Measurements from ENCODE around the gene B4GALNT3. TPM values are rescaled to one million over a fixed set of nuclear protein-coding genes. Genes with fewer than 3 reads are reported as not detected.
A peak's percentile ranks its signal among the peaks of the same experiment; 100 is the strongest.

B4GALNT3 gene
- polyA plus RNA-seq, 2 donors, result 8.1 to 8.9 TPM

DNA sequence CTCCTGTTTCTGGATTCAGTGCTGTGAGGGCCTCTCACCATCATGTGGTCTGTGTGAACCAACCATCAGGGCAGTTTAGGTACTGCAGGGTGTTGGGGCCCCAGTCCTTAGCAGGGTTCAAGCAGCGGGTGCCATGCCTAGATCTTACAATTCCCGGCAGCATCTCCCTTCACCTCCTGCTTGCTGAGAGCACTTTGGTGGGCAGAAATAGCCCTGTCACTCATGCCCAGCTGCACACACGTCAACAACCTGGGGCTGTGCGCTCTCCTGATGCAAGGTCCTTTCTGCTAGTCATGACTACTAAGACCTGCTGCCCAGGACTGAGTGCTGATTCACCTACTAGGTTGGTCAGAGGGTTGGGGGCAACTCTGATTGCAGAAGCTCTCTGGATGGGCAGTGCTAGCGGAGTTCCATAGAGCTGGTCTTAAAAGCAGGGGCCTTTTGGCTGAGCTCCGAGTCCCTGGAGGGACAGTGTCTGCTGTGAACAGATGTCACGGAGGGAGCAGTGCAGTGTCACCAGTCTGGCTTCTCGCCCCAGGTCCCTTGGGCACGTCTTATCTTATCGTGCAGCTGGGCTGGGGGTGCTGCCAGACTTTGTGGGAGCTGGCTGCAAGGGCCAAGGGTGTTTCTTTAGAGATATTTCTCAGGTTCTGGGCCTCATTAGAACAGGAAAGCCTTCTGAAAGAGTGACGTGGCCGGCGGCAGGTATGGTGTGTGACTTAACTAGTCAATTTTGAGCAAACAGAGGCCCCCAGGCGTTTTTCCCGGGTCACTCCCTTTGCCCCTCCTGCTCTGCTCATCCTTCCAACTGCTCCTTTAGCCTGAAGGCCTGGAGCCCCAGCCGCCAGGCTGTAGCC is 131.7 kb downstream of the B4GALNT3 start:
- Histone ChIP-seq H3K4me3 (ENCODE audit: low read depth in 1 of 2, low read length in 2 of 2) (no peak overlapping the region), H3K4me1 (ENCODE audit: control insufficient read depth in 2 of 2, insufficient read depth in 2 of 2, low read length in 1 of 2) (peaks cover 2 to 20% of the 10 kb centered on the region in 2 donors), H3K9me3 (ENCODE audit: control insufficient read depth in 2 of 2, insufficient read depth in 1 of 2, low read depth in 1 of 2, low read length in 1 of 2) (no peaks in the 10 kb centered on the region), H3K27ac (ENCODE audit: low read depth in 2 of 2, low read length in 1 of 2) (no peak overlapping the region), H3K36me3 (ENCODE audit: control insufficient read depth in 2 of 2, insufficient read depth in 2 of 2, low read length in 1 of 2) (no peaks in the 10 kb centered on the region), H3K27me3 (ENCODE audit: control insufficient read depth in 1 of 2, insufficient read depth in 2 of 2, low read length in 2 of 2) (no peaks in the 10 kb centered on the region)
- WGBS, 2 donors, result 50 to 54% methylated on average over 16 of the region's 16 CpGs

DNA sequence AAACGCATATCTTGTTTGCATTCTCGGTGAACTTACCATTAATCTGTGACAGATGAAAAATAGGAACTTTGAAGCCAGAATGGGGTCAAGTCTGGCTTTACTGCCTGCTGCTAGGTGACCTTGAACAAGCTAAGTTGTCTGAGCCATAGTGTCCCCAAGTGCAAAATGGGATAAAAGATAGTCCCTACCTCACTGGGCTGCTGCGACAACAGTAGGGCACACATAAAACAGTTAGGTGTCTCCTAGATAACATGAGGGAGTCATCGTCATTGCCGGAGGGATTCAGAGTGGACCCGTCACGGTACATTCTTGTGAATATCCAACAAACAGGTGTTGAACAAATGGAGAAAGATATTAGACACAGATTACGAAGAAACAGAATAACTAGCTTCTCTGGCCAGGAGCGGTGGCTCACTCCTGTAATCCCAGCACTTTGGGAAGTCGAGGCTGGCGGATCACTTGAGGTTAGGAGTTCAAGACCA is 132.3 kb downstream of the B4GALNT3 start:
- H3K4me3 ChIP-seq (ENCODE audit: low read depth in 1 of 2, low read length in 2 of 2), result no peak overlapping the region
- WGBS, 2 donors, result 75 to 80% methylated on average over 11 of the region's 11 CpGs
- H3K9me3 ChIP-seq (ENCODE audit: control insufficient read depth in 2 of 2, insufficient read depth in 1 of 2, low read depth in 1 of 2, low read length in 1 of 2), result no peaks in the 10 kb centered on the region
- H3K27ac ChIP-seq (ENCODE audit: low read depth in 2 of 2, low read length in 1 of 2), result no peak overlapping the region
- no peaks in the 10 kb centered on the region for H3K27me3 ChIP-seq (ENCODE audit: control insufficient read depth in 1 of 2, insufficient read depth in 2 of 2, low read length in 2 of 2)
- H3K4me1 ChIP-seq (ENCODE audit: control insufficient read depth in 2 of 2, insufficient read depth in 2 of 2, low read length in 1 of 2), result peaks cover 2 to 20% of the 10 kb centered on the region in 2 donors
- H3K36me3 ChIP-seq (ENCODE audit: control insufficient read depth in 2 of 2, insufficient read depth in 2 of 2, low read length in 1 of 2), result no peaks in the 10 kb centered on the region

DNA sequence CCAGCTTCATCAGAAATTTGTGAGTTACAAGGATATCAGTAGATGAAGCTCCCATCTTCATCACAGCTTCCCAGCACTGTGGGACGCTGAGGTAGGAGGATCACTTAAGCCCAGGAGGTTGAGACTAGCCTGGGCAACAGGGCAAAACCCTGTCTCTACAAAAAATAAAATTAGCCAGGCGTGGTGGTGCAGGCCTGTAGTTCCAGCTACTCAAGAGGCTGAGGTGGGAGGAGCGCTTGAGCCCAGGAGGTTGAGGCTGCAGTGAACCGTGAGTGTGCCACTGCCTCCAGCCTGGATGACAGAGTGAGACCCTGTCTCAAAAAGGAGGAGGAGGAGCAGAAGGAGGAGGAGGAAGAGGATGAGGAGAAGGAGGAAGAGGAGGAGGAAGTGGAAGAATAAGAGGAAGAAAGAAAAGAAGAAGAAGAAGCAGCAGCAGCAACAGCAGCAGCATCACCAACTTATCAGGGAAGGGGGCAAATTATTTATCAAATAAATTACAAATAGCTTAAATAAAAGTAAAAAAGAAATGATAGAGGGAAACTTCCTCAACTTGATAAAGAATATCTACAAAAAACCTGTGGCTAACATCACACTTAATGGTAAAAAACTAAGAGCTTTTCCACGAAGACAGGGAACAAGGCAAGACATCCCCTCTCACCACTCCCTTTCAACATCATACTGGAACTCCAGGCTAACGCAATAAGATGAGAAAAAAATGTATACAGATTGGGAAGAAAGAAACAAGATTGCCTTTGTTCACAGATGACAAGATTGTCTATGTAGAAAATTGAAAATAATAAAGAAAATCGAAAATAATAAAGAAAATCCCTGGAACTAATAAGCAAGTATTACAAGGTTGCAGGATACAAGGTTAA is 133.9 kb downstream of the B4GALNT3 start:
- Histone ChIP-seq H3K4me1 (ENCODE audit: control insufficient read depth in 2 of 2, insufficient read depth in 2 of 2, low read length in 1 of 2) (peaks cover 2 to 23% of the 10 kb centered on the region in 2 donors), H3K4me3 (ENCODE audit: low read depth in 1 of 2, low read length in 2 of 2) (no peak overlapping the region), H3K36me3 (ENCODE audit: control insufficient read depth in 2 of 2, insufficient read depth in 2 of 2, low read length in 1 of 2) (no peaks in the 10 kb centered on the region), H3K27ac (ENCODE audit: low read depth in 2 of 2, low read length in 1 of 2) (no peak overlapping the region), H3K27me3 (ENCODE audit: control insufficient read depth in 1 of 2, insufficient read depth in 2 of 2, low read length in 2 of 2) (no peaks in the 10 kb centered on the region), H3K9me3 (ENCODE audit: control insufficient read depth in 2 of 2, insufficient read depth in 1 of 2, low read depth in 1 of 2, low read length in 1 of 2) (no peaks in the 10 kb centered on the region)
- WGBS, 2 donors, result 86% methylated on average over 7 of the region's 7 CpGs

DNA sequence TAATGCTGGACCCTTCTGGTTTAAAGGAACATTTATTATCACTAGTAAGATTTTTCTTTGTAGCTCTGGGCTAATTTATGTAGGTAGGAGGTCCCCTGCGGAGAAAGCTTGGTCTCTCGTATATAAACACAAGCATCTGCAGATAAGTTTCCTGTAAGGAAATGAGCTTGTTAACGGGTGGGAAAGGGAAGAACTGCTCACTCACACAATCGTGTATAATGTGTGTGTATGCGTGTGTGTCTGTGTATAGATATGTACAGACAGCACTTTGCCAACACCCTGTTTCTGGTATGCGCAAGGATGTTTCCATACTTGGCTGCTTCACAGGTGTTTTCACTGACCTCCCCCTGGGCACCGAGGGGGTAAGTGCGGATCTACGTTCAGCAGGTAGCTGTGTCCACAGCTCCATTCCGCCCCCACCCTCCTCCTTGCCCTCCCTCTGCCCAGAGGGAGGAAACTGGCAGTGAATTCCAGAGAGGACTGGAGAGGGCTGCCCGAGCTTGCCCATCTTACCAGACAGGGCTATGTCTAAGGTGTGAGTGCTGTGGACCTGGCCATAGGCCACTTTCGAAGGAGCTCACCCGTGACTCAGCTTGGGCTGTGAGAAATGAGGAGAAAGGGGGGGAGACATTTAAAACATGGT is 138.3 kb downstream of the B4GALNT3 start:
- Histone ChIP-seq H3K27me3 (ENCODE audit: control insufficient read depth in 1 of 2, insufficient read depth in 2 of 2, low read length in 2 of 2) (no peaks in the 10 kb centered on the region), H3K4me3 (ENCODE audit: low read depth in 1 of 2, low read length in 2 of 2) (no peak overlapping the region), H3K9me3 (ENCODE audit: control insufficient read depth in 2 of 2, insufficient read depth in 1 of 2, low read depth in 1 of 2, low read length in 1 of 2) (no peaks in the 10 kb centered on the region), H3K27ac (ENCODE audit: low read depth in 2 of 2, low read length in 1 of 2) (peak overlapping the region; percentile 18 to 49), H3K4me1 (ENCODE audit: control insufficient read depth in 2 of 2, insufficient read depth in 2 of 2, low read length in 1 of 2) (peaks cover 0 to 10% of the 10 kb centered on the region in 2 donors), H3K36me3 (ENCODE audit: control insufficient read depth in 2 of 2, insufficient read depth in 2 of 2, low read length in 1 of 2) (no peaks in the 10 kb centered on the region)
- 30 to 55% methylated on average over 13 of the region's 13 CpGs for WGBS, 2 donors

DNA sequence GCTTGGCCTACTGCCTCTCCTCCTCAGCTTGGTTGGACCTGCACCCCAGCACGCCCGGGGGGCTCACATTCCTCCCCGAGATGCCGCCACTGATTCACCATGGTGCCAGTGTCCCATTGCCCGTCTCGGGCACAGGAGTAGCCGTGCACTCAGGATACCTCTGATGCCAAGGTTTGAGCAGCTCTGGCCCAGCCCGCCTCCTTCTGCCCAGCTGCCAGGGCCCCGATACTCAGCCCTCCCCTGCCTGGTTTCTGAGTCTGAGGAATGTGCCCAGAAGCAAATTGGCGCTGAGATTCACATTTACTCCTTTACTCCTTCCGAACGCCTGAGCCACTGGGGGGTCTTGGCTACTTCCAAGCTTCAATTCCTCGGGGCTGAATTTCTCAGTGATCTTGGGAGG is 140.0 kb downstream of the B4GALNT3 start:
- 59 to 77% methylated on average over 13 of the region's 13 CpGs for WGBS, 2 donors
- H3K36me3 ChIP-seq (ENCODE audit: control insufficient read depth in 2 of 2, insufficient read depth in 2 of 2, low read length in 1 of 2), result no peaks in the 10 kb centered on the region
- no peaks in the 10 kb centered on the region for H3K9me3 ChIP-seq (ENCODE audit: control insufficient read depth in 2 of 2, insufficient read depth in 1 of 2, low read depth in 1 of 2, low read length in 1 of 2)
- H3K27ac ChIP-seq (ENCODE audit: low read depth in 2 of 2, low read length in 1 of 2), result peak overlapping the region; percentile 8 to 53
- H3K4me3 ChIP-seq (ENCODE audit: low read depth in 1 of 2, low read length in 2 of 2), result no peak overlapping the region
- peaks cover 0 to 10% of the 10 kb centered on the region in 2 donors for H3K4me1 ChIP-seq (ENCODE audit: control insufficient read depth in 2 of 2, insufficient read depth in 2 of 2, low read length in 1 of 2)
- H3K27me3 ChIP-seq (ENCODE audit: control insufficient read depth in 1 of 2, insufficient read depth in 2 of 2, low read length in 2 of 2), result no peaks in the 10 kb centered on the region

DNA sequence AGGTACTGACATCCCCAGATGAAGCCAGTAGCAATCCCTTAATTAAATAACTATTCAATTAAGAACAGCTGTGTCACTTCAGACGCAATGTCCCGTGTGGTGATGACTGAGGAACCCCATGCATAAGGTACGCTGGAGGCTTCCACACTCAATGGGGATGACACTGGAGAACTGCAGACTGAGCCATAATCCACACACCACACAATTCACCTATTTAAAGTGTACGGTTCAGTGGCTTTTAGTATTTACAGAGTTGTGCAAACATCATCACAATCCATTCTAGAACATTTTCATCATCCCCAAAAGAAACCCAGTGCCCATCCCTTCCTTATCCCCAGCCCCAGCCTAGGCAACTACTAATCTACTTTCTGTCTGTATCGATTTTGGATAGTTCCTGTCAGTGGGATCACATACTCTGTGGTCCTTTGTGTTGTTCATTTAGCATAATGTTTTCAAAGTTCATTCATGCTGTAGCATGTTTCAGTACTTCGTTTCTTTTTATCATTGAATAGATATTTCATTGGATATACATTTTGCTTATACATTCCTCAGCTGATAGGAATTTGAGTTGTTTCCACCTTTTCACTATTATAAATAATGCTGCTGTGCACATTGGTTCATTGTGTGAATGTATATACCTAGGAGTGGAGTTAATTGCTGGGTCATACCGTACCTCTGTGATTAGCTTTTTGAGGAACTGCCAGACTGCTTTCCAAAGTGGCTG is 142.4 kb downstream of the B4GALNT3 start:
- peak overlapping the region; percentile 10 to 41 for H3K27ac ChIP-seq (ENCODE audit: low read depth in 2 of 2, low read length in 1 of 2)
- peaks cover 0 to 13% of the 10 kb centered on the region in 2 donors for H3K4me1 ChIP-seq (ENCODE audit: control insufficient read depth in 2 of 2, insufficient read depth in 2 of 2, low read length in 1 of 2)
- no peaks in the 10 kb centered on the region for H3K9me3 ChIP-seq (ENCODE audit: control insufficient read depth in 2 of 2, insufficient read depth in 1 of 2, low read depth in 1 of 2, low read length in 1 of 2)
- H3K4me3 ChIP-seq (ENCODE audit: low read depth in 1 of 2, low read length in 2 of 2), result no peak overlapping the region
- WGBS, 2 donors, result 47 to 57% methylated on average over 7 of the region's 7 CpGs
- no peaks in the 10 kb centered on the region for H3K36me3 ChIP-seq (ENCODE audit: control insufficient read depth in 2 of 2, insufficient read depth in 2 of 2, low read length in 1 of 2)
- H3K27me3 ChIP-seq (ENCODE audit: control insufficient read depth in 1 of 2, insufficient read depth in 2 of 2, low read length in 2 of 2), result no peaks in the 10 kb centered on the region

DNA sequence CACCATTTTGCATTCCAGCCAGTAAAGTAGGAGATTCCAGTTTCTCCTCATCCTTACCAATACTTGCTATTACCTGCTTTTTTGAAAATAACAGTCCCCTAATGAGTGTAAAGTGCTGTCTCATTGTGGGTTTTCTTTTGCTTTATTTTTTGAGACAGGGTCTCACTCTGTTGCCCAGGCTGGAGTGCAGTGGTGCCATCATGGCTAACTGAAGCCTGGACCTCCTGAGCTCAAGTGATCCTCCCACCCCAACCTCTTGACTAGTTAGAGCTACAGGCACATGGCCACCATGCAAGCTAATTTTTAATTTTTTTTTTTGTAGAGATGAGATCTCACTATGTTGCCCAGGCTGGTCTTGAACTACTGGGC is 142.9 kb downstream of the B4GALNT3 start:
- Histone ChIP-seq H3K27me3 (ENCODE audit: control insufficient read depth in 1 of 2, insufficient read depth in 2 of 2, low read length in 2 of 2) (no peaks in the 10 kb centered on the region), H3K9me3 (ENCODE audit: control insufficient read depth in 2 of 2, insufficient read depth in 1 of 2, low read depth in 1 of 2, low read length in 1 of 2) (no peaks in the 10 kb centered on the region), H3K36me3 (ENCODE audit: control insufficient read depth in 2 of 2, insufficient read depth in 2 of 2, low read length in 1 of 2) (no peaks in the 10 kb centered on the region), H3K4me1 (ENCODE audit: control insufficient read depth in 2 of 2, insufficient read depth in 2 of 2, low read length in 1 of 2) (peaks cover 0 to 15% of the 10 kb centered on the region in 2 donors), H3K27ac (ENCODE audit: low read depth in 2 of 2, low read length in 1 of 2) (no peak overlapping the region), H3K4me3 (ENCODE audit: low read depth in 1 of 2, low read length in 2 of 2) (no peak overlapping the region)

DNA sequence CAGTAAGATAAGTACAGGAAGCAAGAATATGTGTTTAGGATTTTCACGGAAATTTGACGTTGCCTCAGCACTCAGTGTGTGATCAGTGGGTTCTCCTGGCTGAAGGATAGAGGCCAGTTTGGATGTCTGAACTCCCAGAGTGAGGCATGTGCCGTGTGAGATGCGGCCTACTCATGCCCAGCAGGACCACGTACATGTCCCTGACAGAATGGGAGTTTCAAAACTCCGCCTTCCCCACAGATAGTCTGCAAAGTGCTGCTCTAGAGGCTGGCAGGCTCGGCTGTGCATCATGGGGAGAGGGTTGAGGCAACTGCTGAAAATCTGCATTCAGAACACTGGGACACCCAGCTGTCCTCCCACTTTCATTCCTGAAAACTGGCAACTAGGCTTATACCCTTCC is 145.2 kb downstream of the B4GALNT3 start:
- Histone ChIP-seq H3K4me3 (ENCODE audit: low read depth in 1 of 2, low read length in 2 of 2) (no peak overlapping the region), H3K27me3 (ENCODE audit: control insufficient read depth in 1 of 2, insufficient read depth in 2 of 2, low read length in 2 of 2) (no peaks in the 10 kb centered on the region), H3K27ac (ENCODE audit: low read depth in 2 of 2, low read length in 1 of 2) (no peak overlapping the region), H3K4me1 (ENCODE audit: control insufficient read depth in 2 of 2, insufficient read depth in 2 of 2, low read length in 1 of 2) (peaks cover under 1 to 14% of the 10 kb centered on the region in 2 donors), H3K36me3 (ENCODE audit: control insufficient read depth in 2 of 2, insufficient read depth in 2 of 2, low read length in 1 of 2) (no peaks in the 10 kb centered on the region), H3K9me3 (ENCODE audit: control insufficient read depth in 2 of 2, insufficient read depth in 1 of 2, low read depth in 1 of 2, low read length in 1 of 2) (no peaks in the 10 kb centered on the region)
- WGBS, 2 donors, result 89 to 93% methylated on average over 7 of the region's 7 CpGs

DNA sequence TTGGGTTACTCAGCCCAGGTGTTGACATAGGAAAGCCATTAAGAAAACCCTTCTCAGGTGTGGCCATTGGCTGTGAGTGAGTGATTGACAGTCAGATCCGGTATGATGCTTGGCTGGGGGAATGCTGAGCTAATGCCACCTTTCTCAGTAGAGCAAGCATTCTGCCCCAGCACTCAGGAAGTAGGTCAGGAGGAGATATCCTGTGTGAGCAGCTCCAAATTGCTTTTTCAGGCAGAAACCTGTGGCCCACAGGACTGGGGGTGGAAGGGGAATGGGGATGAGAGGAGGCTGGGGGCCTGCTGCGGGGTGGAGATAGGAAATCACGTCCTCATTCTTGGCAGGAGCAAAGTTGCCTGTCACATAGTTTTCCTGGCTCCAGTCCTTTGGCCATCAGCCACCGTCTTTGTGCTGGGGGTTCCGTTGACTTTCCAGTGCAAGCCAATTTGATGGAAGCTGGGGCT is 147.8 kb downstream of the B4GALNT3 start:
- no peaks in the 10 kb centered on the region for H3K9me3 ChIP-seq (ENCODE audit: control insufficient read depth in 2 of 2, insufficient read depth in 1 of 2, low read depth in 1 of 2, low read length in 1 of 2)
- no peaks in the 10 kb centered on the region for H3K27me3 ChIP-seq (ENCODE audit: control insufficient read depth in 1 of 2, insufficient read depth in 2 of 2, low read length in 2 of 2)
- H3K36me3 ChIP-seq (ENCODE audit: control insufficient read depth in 2 of 2, insufficient read depth in 2 of 2, low read length in 1 of 2), result no peaks in the 10 kb centered on the region
- H3K4me1 ChIP-seq (ENCODE audit: control insufficient read depth in 2 of 2, insufficient read depth in 2 of 2, low read length in 1 of 2), result peaks cover 3 to 16% of the 10 kb centered on the region in 2 donors
- H3K27ac ChIP-seq (ENCODE audit: low read depth in 2 of 2, low read length in 1 of 2), result peak overlapping the region; percentile 72 to 80
- H3K4me3 ChIP-seq (ENCODE audit: low read depth in 1 of 2, low read length in 2 of 2), result no peak overlapping the region
- WGBS, 2 donors, result 16 to 19% methylated on average over 5 of the region's 5 CpGs
